Measurements from ENCODE around the gene RAB42. TPM values are rescaled to one million over a fixed set of nuclear protein-coding genes. Genes with fewer than 3 reads are reported as not detected.

RAB42 gene
- total and polyA plus RNA-seq, 9 of the 15 experiments (the other 6 are each of a cell fraction or from before 2014, with no cell fraction given) = 0.07 to 0.14 (median 0.12) TPM; not detected in 6

DNA sequence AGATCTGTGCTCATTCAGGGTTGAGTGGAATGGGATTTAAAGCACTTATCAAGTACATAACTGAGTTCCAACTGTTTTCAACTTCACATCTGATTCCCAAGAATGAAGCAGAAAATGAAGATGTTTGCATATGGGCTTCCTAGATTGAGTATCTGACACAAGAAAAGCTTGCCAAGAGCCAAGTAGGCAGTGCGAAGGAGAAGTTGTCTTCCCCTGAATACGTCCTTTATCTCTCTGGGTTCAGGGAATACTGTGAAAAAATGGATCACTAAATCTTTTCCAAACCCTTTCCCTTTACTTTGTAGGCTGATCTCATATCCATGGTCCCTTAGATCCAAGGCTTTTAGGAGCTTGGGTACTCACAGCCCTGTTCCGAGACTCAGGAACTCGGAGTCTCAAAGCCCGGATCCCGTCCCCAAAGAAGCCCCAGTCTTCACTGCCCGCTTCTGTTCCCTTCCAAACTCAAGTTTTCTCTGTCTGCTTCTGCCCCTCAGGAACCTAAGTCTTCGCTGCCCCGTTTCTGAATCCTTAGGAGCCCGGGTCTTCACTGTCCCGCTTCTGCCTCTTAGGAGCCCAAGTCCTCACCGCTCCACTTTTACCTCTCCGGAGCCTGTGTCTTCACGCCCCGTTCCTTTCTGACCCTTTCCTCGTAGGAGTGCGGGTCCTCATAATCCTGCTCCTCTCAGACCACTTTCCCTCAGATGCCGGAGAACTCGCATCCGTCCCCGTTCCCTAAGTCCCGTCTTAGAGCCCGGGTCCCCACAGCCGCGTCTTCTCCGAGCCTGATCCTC lies 50.2 kb downstream of the RAB42 start (continued):
- TF ChIP-seq, protein P1, sequence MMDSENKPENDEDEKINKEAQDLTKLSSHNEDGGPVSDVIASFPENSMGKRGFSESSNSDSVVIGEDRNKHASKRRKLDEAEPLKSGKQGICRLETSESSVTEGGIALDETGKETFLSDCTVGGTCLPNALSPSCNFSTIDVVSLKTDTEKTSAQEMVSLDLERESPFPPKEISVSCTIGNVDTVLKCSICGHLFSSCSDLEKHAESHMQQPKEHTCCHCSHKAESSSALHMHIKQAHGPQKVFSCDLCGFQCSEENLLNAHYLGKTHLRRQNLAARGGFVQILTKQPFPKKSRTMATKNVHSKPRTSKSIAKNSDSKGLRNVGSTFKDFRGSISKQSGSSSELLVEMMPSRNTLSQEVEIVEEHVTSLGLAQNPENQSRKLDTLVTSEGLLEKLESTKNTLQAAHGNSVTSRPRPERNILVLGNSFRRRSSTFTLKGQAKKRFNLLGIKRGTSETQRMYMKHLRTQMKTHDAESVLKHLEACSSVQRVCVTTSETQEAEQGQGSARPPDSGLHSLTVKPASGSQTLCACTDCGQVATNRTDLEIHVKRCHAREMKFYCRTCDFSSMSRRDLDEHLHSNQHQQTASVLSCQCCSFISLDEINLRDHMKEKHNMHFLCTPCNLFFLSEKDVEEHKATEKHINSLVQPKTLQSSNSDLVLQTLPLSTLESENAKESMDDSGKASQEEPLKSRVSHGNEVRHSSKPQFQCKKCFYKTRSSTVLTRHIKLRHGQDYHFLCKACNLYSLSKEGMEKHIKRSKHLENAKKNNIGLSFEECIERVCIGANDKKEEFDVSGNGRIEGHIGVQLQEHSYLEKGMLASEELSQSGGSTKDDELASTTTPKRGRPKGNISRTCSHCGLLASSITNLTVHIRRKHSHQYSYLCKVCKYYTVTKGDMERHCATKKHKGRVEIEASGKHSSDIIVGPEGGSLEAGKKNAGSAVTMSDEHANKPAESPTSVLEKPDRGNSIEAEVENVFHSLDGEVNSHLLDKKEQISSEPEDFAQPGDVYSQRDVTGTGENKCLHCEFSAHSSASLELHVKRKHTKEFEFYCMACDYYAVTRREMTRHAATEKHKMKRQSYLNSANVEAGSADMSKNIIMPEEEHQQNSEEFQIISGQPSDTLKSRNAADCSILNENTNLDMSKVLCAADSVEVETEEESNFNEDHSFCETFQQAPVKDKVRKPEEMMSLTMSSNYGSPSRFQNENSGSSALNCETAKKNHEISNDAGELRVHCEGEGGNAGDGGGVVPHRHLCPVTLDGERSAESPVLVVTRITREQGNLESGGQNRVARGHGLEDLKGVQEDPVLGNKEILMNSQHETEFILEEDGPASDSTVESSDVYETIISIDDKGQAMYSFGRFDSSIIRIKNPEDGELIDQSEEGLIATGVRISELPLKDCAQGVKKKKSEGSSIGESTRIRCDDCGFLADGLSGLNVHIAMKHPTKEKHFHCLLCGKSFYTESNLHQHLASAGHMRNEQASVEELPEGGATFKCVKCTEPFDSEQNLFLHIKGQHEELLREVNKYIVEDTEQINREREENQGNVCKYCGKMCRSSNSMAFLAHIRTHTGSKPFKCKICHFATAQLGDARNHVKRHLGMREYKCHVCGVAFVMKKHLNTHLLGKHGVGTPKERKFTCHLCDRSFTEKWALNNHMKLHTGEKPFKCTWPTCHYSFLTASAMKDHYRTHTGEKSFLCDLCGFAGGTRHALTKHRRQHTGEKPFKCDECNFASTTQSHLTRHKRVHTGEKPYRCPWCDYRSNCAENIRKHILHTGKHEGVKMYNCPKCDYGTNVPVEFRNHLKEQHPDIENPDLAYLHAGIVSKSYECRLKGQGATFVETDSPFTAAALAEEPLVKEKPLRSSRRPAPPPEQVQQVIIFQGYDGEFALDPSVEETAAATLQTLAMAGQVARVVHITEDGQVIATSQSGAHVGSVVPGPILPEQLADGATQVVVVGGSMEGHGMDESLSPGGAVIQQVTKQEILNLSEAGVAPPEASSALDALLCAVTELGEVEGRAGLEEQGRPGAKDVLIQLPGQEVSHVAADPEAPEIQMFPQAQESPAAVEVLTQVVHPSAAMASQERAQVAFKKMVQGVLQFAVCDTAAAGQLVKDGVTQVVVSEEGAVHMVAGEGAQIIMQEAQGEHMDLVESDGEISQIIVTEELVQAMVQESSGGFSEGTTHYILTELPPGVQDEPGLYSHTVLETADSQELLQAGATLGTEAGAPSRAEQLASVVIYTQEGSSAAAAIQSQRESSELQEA (IDR thresholded peaks at IDR 0.05; ENCODE audit: low read depth) = peak; percentile 24; the same call in 1 of the 2 replicates
- TF ChIP-seq, protein P2, sequence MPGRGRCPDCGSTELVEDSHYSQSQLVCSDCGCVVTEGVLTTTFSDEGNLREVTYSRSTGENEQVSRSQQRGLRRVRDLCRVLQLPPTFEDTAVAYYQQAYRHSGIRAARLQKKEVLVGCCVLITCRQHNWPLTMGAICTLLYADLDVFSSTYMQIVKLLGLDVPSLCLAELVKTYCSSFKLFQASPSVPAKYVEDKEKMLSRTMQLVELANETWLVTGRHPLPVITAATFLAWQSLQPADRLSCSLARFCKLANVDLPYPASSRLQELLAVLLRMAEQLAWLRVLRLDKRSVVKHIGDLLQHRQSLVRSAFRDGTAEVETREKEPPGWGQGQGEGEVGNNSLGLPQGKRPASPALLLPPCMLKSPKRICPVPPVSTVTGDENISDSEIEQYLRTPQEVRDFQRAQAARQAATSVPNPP (IDR thresholded peaks at IDR 0.05; ENCODE audit: borderline replicate concordance, insufficient read depth, insufficient read length) = no peak
- no peak for TF ChIP-seq RBM25 (IDR thresholded peaks at IDR 0.05; ENCODE audit: low read depth, low read length, severe bottlenecking)
